HG03565 (cell line): Measurements from ENCODE around the gene RBFOX2.
"Not testable (repeated sequence)": the region's sequence is repeated elsewhere in the genome, so short reads cannot be mapped to it uniquely, and the experiment has no call there.

ENCODE experiments used
- ATAC-seq: cut with Tn5 transposase; IDR thresholded peaks from one replicate; pipeline ENCODE4 v1.9.1; 2021; ENCODE audit warnings: mild to moderate bottlenecking, moderate library complexity; ENCODE audit not compliant: unreplicated experiment

The RBFOX2 gene

DNA sequence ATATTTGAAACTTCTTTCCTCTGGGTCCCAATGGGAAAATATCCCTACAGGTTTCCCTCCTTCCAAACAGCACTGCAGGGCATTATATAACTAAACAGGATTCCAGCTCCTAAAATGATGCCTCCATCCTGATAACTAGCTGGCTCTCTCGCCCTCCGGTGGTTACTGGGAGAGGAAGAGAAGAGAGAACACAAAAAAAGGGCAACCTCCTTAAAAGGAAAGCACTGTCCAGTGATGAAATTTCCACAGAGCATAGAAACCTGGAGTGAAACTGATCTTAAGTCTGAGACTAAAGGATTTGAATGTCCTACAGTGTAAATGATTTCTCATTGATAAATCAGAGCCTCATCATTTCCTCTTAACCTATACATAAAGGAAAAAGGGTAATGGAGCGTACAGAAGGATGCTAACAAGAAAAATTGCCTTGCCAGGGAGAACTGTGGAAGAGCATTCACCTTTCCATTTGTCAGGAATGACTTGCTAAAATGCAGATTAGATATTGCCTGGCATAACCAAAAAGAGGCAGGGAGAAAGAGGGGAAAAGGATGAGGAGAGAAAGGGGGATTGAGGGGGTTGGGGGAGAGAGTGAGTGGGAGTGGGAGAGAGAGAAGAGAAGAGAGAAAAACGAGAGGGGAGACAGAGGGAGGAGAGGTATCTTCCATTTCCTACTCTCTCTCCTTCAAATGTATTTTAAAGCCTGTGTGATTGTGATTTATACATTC, 189.6 kb downstream of the RBFOX2 start:
- ATAC-seq: no peak

DNA sequence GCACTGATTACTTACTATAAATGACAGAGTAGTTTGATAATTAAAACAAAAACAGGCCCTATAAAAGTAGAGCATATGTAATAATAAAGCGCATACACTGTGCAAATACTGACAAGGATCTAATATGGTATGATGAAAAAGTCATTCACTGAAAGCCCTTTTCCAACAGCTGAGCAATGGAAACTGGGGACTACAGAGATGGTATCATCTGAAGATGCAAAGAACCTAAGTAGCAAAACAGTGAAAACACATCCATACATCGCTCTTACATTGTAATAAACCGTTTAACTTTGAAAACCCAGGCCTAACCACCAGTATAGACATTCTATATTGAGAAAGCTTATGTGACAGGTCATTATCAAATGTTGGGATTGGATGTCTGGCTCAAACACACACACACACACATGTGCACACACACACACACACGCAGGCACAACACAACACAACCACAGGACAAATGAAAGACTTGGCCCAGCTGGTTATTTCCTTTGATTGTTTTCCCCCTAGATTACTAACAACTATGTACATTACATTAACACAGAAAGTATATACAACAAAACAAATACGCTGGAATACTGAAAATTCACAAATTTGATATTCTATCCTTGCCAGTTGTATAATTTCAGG, 191.4 kb downstream of the RBFOX2 start:
- no peak for ATAC-seq

GRCh38 chr22:35835998-35836691, 192.5 kb downstream of the RBFOX2 start:
- ATAC-seq: no peak

DNA sequence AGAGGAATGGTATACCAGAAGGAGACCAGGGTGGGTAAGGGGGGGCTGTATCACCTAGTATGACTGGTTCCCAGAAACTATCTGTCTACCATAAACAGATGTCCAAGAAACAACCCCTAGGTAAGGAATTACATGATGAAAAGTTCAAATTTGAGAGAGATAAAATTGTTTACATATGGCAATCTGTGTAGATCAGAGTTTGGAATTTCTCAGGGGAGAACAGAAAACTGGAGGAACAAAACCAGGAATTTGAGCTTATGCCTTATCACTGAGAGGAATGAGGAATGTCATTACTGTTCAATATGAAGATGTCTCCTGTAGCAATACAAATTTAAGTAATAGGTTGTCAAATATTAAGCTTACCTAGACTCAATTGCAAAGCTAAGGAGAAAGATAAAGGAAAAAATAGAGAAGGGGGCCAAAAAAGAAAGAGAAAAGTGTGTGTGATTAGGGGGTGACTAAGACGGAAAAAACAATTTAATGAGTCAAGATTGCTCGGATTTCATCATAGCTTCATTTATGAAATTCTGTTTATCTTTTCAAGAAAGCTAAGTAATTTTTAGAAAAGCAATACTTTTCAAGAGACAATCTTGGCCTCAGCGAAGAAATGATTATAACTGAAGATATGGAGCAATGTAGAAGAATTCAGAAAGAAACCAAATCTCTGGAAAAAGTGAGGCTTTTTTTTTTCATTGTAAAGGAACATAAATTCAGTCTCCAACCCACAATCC, 193.2 kb downstream of the RBFOX2 start:
- no peak for ATAC-seq

DNA sequence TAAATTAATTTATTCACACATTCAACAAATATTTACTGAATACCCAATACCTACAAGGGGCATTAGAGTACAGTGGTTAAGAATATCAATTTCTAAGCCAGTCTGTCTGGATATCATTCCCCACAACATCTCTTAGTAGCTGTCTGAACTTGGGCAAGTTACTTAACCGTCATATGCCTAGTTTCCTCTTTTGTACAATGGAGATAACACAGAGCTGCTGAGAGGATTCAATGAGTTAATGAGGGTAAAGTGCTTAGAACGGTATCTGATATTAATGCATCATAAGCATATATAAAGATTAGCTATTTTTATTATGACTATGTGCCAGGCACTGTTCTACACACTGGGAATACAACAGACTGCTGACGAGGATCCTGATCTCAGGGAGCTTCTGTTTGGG, 194.6 kb downstream of the RBFOX2 start:
- no peak for ATAC-seq

- no peak for ATAC-seq
Observed at GRCh38 chr22:35830305-35830704, 198.3 kb downstream of the RBFOX2 start.

DNA sequence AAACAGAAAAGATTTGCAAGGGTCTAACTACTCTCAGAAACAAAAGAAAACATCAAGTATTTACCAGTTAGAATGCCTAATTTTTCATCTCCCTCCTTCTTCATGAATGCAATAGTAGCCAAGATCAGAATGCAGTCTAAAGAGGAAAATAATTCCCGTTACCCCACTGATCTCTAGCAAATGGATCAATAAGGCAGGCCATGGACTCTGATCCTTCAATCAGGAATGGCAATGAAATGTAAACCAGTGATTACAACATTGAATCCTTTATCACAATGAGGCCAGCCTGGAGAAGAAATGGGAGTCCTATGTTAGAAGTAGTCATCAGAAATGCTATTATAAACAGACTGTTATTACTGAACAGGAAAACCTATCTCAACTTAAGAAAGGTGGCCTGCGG, 204.4 kb downstream of the RBFOX2 start:
- no peak for ATAC-seq

- no peak for ATAC-seq
Observed at GRCh38 chr22:35821654-35822053, 207.0 kb downstream of the RBFOX2 start.

GRCh38 chr22:35819421-35819820, 209.2 kb downstream of the RBFOX2 start:
- no peak for ATAC-seq

DNA sequence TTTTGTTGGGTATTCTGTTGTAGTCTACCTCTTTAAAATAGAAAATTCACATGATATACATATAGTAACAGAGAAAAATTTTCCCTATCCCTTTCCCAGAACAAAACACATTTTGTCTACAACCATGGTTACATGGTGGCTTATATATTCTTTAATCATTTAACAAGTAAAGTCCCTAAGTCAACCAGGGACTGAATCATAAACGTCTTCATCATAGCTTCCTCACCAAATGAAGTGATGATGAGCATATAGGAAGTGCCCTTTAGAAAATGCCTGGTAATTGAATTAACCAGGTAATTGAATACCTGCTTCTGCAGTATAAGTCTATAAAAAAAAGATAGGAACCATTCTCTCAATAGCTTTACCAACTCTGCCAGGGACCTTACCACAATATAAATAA, 209.7 kb downstream of the RBFOX2 start:
- ATAC-seq: no peak

DNA sequence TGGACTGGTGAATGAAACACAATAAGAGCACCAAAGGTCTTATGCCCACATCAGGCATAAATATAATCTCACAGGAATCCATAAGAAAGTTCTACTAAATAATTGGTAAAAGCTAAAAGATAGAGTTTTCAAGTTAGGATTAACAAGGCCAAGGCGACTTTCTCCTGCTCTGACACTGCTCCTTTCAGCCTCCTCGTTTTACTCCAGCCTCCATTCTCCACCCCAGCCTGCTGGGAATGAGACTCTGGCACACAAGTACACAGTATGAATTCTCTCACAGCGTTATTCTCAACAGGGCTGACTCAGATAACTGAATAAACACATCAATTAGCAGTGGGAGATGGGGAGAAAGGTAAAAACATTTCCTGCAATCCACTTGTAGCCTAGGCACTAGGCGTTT, 216.0 kb downstream of the RBFOX2 start:
- no peak for ATAC-seq

- no peak for ATAC-seq
Observed at GRCh38 chr22:35811670-35812069, 217.0 kb downstream of the RBFOX2 start.

- no peak for ATAC-seq
Observed at GRCh38 chr22:35809816-35810215, 218.8 kb downstream of the RBFOX2 start.

DNA sequence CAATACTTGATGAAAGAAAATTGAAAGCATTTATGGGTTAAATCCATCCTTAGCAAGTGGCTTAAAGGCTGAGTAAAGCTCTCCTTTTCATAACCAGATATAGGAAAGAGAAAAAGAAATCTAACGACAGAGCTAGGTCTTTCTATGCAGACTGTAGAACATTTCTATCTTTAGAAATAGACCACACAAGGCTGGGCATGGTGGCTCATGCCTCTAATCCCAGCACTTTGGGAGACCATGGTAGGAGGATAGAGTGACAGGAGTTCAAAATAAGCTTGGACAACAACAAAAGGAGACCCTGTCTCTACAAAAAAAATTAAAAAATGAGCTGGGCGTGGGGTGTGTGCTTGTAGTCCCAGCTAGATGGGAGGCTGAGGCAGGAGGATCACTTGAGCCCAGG, 220.2 kb downstream of the RBFOX2 start:
- ATAC-seq: no peak

GRCh38 chr22:35806668-35807067, 222.0 kb downstream of the RBFOX2 start:
- ATAC-seq: not testable (repeated sequence)

DNA sequence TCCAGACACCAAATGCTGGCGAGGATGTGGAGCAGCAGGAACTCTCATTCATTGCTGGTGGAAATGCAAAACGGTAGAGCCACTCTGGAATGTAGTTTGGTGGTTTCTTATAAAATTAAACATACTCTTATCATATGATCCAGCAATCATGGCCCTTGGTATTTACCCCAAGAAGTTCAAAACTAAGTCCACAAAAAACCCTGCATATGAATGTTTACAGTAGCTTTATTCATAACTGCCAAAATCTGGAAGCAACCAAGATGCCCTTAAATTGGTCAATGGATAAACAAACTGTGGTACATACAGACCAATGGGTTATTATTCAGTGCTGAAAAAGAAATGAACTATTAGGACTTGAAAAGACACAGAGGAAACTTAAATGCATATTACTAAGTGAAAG, 223.2 kb downstream of the RBFOX2 start:
- ATAC-seq: no peak

GRCh38 chr22:35804421-35804820, 224.2 kb downstream of the RBFOX2 start:
- ATAC-seq: no peak

DNA sequence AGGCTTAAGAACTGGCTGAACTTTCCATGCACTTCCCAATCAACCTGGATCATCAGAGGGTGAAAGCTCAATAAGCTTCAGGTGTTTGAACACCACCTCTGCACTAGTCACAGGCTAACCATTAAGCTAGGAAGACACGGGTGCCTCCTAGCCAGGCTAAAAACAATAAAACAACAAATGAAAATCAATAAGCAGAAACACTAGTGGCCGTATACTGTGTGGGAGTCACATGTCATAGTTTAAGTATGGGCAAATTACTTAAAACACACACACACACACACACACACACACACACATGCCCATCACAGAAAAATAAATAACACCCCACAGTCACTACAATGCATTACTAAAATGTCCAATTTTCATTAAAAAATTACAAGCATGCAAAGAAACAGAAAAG, 225.7 kb downstream of the RBFOX2 start:
- ATAC-seq: no peak

- ATAC-seq: not testable (repeated sequence)
Observed at GRCh38 chr22:35801301-35801700, 227.3 kb downstream of the RBFOX2 start.

GRCh38 chr22:35799150-35799549, 229.5 kb downstream of the RBFOX2 start:
- ATAC-seq: no peak

DNA sequence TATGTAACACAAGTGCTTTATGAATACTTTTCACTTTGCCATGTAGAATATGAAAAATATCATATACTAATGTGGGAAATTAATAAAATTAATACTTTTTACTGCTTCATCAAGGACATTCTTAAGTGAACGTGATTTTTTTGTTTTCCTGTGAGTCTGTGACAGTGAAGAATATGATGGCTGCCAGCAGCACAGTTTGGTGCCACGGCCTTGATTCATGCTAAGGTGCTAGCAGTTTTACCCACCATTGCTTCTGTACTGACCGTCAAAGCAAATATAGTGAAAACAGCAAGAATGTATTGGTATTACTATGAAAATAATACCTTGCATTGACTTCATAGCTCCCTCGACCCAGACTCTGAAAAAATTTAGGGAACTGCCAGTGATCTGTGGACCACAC, 231.2 kb downstream of the RBFOX2 start:
- ATAC-seq: no peak
